HG02588 (cell line): ENCODE results near the gene MAN2A1.
"Not testable (repeated sequence)": the region's sequence is repeated elsewhere in the genome, so short reads cannot be mapped to it uniquely, and the experiment has no call there.

Experiments used
- ATAC-seq: cut with Tn5 transposase; IDR thresholded peaks from one replicate; pipeline ENCODE4 v1.9.1; 2021; ENCODE audit warnings: mild to moderate bottlenecking, moderate library complexity; ENCODE audit not compliant: unreplicated experiment

The MAN2A1 gene

GRCh38 chr5:109857405-109858031 is 167.8 kb downstream of the MAN2A1 start:
- no peak for ATAC-seq

GRCh38 chr5:109859537-109859936 is 169.8 kb downstream of the MAN2A1 start:
- no peak for ATAC-seq

- no peak for ATAC-seq
Observed at GRCh38 chr5:109862301-109862700, 172.6 kb downstream of the MAN2A1 start.

GRCh38 chr5:109863752-109864151 is 174.0 kb downstream of the MAN2A1 start:
- no peak for ATAC-seq

GRCh38 chr5:109865637-109866036 is 175.9 kb downstream of the MAN2A1 start:
- no peak for ATAC-seq

GRCh38 chr5:109866051-109866450 is 176.3 kb downstream of the MAN2A1 start:
- no peak for ATAC-seq

DNA sequence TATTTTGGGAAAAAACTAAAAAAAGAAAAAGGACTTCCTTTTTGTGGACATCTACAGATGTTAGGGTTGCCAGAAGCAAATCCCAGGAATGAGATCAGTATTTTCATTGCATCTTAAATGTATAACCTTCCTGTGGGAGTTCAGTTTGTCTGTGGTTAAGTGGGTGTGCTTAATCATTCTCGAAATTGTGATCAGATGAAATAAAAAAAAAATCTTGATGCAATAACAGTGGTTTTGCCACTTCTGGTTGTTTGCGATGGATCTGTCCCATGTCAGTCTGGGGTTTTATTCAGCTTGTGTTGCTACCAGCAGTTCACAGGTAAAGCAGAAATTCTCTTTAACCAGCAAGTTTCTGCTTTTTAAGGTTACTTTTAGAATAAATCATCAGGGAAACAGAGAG is 179.0 kb downstream of the MAN2A1 start:
- ATAC-seq = no peak

GRCh38 chr5:109873687-109874086 is 184.0 kb downstream of the MAN2A1 start:
- ATAC-seq = no peak

- ATAC-seq = no peak
Observed at GRCh38 chr5:109874108-109874507, 184.4 kb downstream of the MAN2A1 start.

- ATAC-seq = no peak
Observed at GRCh38 chr5:109876030-109876725, 186.5 kb downstream of the MAN2A1 start.

DNA sequence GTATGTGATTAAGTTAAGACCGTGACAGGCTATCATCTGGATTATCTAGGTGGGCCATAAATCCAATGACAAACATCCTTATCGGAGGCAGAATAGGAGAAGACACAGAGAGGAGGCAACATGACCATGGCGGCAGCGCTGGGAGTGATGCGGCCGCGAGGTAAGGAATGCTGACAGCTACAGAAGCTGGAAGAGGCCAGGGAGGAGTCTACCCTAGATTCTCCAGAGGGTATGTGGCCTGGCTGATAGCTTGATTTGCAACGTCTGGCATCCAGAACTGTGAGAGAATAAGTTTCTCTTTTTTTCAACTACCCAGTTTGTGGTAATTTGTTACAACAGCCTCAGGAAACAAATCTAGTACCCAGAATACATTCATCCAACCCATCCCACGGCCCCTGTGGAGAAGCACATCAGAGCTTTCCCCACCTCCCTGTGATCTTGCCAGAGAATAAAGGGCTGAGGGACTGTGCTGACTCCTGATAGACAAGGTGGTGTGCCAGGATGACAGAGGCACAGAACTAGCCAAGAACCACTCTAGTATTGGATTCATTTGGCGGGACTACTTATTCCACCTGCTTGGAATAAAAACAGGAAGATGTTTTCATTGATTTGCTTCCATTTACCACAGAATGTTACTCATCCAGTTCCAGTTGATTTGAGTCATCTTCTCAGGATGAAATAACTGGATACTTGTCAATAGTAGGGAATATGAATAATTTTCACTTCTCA is 187.4 kb downstream of the MAN2A1 start:
- no peak for ATAC-seq

DNA sequence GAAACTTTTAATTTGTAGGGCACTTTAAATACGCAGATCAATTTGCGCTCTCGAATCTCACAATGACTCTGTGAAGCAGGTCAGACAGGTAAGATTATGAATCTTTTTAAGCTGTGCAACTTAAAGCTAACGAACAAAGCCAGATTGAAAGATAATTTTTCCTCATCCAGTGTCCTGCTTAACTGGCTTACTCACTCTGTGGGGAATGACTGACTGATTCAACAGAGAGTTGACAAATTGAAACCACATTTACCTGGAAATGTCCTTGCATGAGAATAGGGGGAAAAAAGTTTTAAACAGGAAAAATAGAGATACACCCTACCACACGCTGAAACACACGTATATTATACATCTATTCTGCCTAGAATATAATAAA is 187.9 kb downstream of the MAN2A1 start:
- no peak for ATAC-seq

GRCh38 chr5:109878887-109879286 is 189.2 kb downstream of the MAN2A1 start:
- ATAC-seq = no peak

GRCh38 chr5:109880907-109881685 is 191.4 kb downstream of the MAN2A1 start:
- no peak for ATAC-seq

DNA sequence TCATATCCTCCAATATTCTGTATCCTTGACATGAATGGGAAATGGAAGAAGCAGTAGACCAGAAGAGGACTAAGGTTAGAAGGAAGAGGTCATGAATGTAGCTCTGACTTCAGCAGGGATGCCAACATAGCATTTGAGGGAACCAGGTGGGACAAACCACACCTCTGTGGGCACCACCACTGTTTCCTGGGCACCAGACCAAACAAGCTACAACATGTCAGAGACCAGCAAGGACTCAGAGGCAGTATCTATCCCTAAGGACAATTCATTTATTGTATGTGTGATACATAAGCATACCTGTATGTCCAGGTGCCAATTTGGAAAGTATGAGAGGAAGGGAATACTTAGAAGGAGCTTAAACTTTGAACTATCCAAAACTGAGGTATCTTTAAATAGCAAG is 192.8 kb downstream of the MAN2A1 start:
- no peak for ATAC-seq

- no peak for ATAC-seq
Observed at GRCh38 chr5:109884676-109885075, 194.9 kb downstream of the MAN2A1 start.

DNA sequence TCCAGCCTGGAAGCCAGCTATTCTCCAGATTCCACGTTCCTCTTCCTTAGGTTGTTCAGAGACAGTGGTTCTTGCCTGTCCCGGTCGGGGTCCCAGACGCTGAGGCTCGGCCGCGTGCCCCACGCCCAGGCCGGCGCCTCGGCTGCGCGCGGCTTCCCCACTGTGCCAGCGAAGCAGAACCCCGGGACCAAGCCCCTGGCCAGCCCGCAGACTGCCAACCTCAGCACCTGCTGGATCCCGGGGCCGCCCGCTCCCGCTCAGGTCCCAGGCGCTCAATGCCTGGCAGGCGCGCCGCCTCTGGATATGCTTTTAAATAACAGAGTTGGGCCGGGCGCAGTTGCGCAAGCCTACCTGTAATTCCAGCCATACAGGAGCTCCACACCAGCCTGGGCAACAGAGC is 195.5 kb downstream of the MAN2A1 start:
- ATAC-seq = no peak

DNA sequence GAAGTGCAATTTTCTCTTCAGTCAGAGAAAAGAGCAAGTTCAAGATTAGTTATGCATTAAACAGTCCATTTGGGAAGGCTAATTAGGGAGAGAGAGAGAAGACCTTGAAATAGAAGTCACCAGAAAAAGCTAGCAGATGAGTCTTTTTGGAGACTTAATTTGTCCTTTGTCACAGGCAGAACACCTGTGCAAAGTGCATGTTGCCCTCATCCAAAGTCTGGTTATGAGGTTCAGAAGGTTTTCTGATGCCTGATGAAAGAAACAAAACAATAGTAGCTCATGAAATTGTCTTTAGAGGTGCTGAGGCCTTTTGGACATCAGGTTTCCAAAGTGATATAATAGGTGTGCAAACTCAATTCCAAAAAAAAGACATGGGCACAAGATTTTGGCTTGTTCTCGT is 199.3 kb downstream of the MAN2A1 start:
- no peak for ATAC-seq

GRCh38 chr5:109893271-109893670 is 203.5 kb downstream of the MAN2A1 start:
- ATAC-seq = not testable (repeated sequence)

GRCh38 chr5:109898269-109899162 is 208.8 kb downstream of the MAN2A1 start:
- no peak for ATAC-seq
